T-helper 2 cell treated with Interferon-gamma antibody and Interleukin-4, amounts not matched to agents 100 ng/mL and 5 ng/mL, for 36 hours (primary cell): ENCODE data around the gene CCDC110. TPM values are rescaled to one million over a fixed set of nuclear protein-coding genes. Genes with fewer than 3 reads are reported as not detected.

Experiments
- intact Hi-C: fragments of 100-400 bp; cut with micrococcal nuclease; formaldehyde crosslinking; loops from one replicate; pipeline ENCODE4 v1.15.1; 2023
- total RNA-seq: library from RNA; stranded (reverse); gene quantifications from 2 replicates; pipeline ENCODE4 v1.2.3, GENCODE V29; 2022

CCDC110 gene
- total RNA-seq, 1 donor from 2014 or later = not detected

- intact Hi-C loops = loop anchor here (1.0 to 10.0 kb wide), 7 partner anchors 29 to 1980 kb away; partner anchors contain the start of genes ACSL1, ANKRD37, CCDC110 and CDKN2AIP
Measured at GRCh38 chr4:185424905-185425646, 46.5 kb downstream of the CCDC110 start.

- intact Hi-C loops = loop anchor here (10.0 kb wide), 2 partner anchors 887 to 1977 kb away; partner anchors contain the start of gene CDKN2AIP
Measured at GRCh38 chr4:185421366-185422124, 50.0 kb downstream of the CCDC110 start.

- intact Hi-C loops = no loop called here
Measured at GRCh38 chr4:185416955-185417354, 54.6 kb downstream of the CCDC110 start.

- intact Hi-C loops = no loop called here
Measured at GRCh38 chr4:185412412-185412811, 59.1 kb downstream of the CCDC110 start.

GRCh38 chr4:185411849-185412248 is 59.7 kb downstream of the CCDC110 start:
- intact Hi-C loops = no loop called here

- intact Hi-C loops = no loop called here
Measured at GRCh38 chr4:185408432-185408831, 63.1 kb downstream of the CCDC110 start.

- intact Hi-C loops = no loop called here
Measured at GRCh38 chr4:185405296-185405999, 66.1 kb downstream of the CCDC110 start.

GRCh38 chr4:185404031-185404430 is 67.5 kb downstream of the CCDC110 start:
- intact Hi-C loops = no loop called here

- intact Hi-C loops = loop anchor here (5.0 kb wide), 1 partner anchor 572 kb away; the partner anchor contains the start of gene ACSL1
Measured at GRCh38 chr4:185399466-185399865, 72.1 kb downstream of the CCDC110 start.

GRCh38 chr4:185398618-185399017 is 72.9 kb downstream of the CCDC110 start:
- intact Hi-C loops = loop anchor here (5.0 kb wide), 1 partner anchor 571 kb away; the partner anchor contains the start of gene ACSL1

- intact Hi-C loops = loop anchor here (1.0 to 5.0 kb wide), 8 partner anchors 28 to 1738 kb away; partner anchors contain the start of genes ACSL1, CASP3, CCDC110 and CYP4V2
Measured at GRCh38 chr4:185396724-185397385, 74.7 kb downstream of the CCDC110 start, which contains the start of gene ANKRD37. TSS of gene ANKRD37 (plus strand) at chr4:185396841. CDS start at chr4:185396924, 83 bp downstream.

- intact Hi-C loops = loop anchor here (1.0 to 5.0 kb wide), 11 partner anchors 12 to 1737 kb away; partner anchors contain the start of genes ACSL1, CASP3, CCDC110 and CYP4V2
Measured at GRCh38 chr4:185395956-185396723, 75.4 kb downstream of the CCDC110 start.

- intact Hi-C loops = loop anchor here (1.0 to 5.0 kb wide), 4 partner anchors 11 to 568 kb away; partner anchors contain the start of genes ACSL1 and SNX25
Measured at GRCh38 chr4:185395238-185395955, 76.1 kb downstream of the CCDC110 start, which contains the start of gene LRP2BP. TSS of gene LRP2BP (minus strand) at chr4:185395924. CDS start at chr4:185378186, 17,738 bp downstream.

Other genes with a start within 250 kb of the CCDC110 start
- gene LRP2BP, start 75.8 kb downstream of the CCDC110 start, total RNA-seq = 0.59 and 0.70 TPM in 2 replicates
- 11.2 TPM in 2 replicates for gene ANKRD37, start 74.9 kb downstream of the CCDC110 start, total RNA-seq
- gene UFSP2, start 45.8 kb downstream of the CCDC110 start, total RNA-seq = 18.0 and 23.5 TPM in 2 replicates
- gene PDLIM3, start 63.8 kb upstream of the CCDC110 start, total RNA-seq = not detected in 2 replicates